Measurements from ENCODE around the gene LONP1. TPM values are rescaled to one million over a fixed set of nuclear protein-coding genes. Genes with fewer than 3 reads are reported as not detected.

LONP1 gene
- total and polyA plus RNA-seq, 2 of the 8 experiments (the other 6 are each of a cell fraction or from before 2014, with no cell fraction given) = 98.1 to 117 TPM

DNA sequence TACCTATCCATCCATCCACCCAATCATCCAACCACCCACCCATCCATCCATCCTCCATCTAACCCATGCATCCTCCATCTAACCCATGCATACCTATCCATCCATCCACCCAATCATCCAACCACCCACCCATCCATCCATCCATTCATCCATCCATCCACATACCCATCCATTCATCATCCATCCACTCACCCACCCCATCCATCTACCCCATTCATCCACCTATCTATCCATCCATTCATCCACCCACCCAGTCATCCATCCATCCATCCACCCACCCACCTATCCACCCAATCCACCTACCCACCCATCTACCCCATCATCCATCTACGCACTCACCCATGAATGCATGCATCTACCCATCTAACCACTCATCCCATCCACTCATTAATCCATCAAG is 46.2 kb downstream of the LONP1 start:
- FAIRE-seq (no peak), DNase-seq (ENCODE audit: low read depth in 1 of 2, low spot score in 2 of 2) (no peak)
- Histone ChIP-seq H4K20me1 (replicated peaks in 1 of 2; ENCODE audit: control insufficient read depth in 1 of 2, insufficient read depth in 2 of 2, low read length in 2 of 2) (peaks cover 0 to 3% of the 10 kb centered on the region in 2 experiments), H4K5ac (ENCODE audit: insufficient read length, low read depth, low read length) (no peak overlapping the region), H2AK5ac (ENCODE audit: low read depth, low read length) (no peak overlapping the region), H3K4ac (replicated peaks; ENCODE audit: insufficient read length, low read depth, low read length) (no peak overlapping the region), H3K4me3 (ENCODE audit: extremely low read depth in 1 of 4, insufficient read depth in 2 of 4, low read depth in 3 of 4, low read length in 4 of 4) (no peak overlapping the region), H2BK15ac (ENCODE audit: low read length) (no peak overlapping the region), H3K36me3 (ENCODE audit: control insufficient read depth in 2 of 4, insufficient read depth in 4 of 4, low read length in 3 of 4) (peaks cover 9 to 13% (median 12%) of the 10 kb centered on the region in 4 experiments), H3K56ac (replicated peaks; ENCODE audit: insufficient read length, low read depth, low read length) (no peak overlapping the region), H3K18ac (ENCODE audit: extremely low read depth, low read length) (no peak overlapping the region), H2BK5ac (ENCODE audit: low read depth, low read length) (no peak overlapping the region), H3K79me2 (ENCODE audit: control insufficient read depth in 1 of 2, insufficient read depth in 2 of 2, low read length in 2 of 2) (no peaks in the 10 kb centered on the region), H3K9me3 (ENCODE audit: insufficient read depth in 2 of 2, low read depth in 1 of 2, low read length in 1 of 2) (no peaks in the 10 kb centered on the region), H3K79me1 (ENCODE audit: low read depth, low read length) (no peaks in the 10 kb centered on the region; the same call in 1 of the 2 replicates), H2BK20ac (ENCODE audit: low read length) (no peak overlapping the region), H2BK120ac (replicated peaks; ENCODE audit: low read depth, low read length) (no peak overlapping the region), H3K9ac (replicated peaks in 1 of 4; ENCODE audit: extremely low read depth in 1 of 4, low read depth in 3 of 4, low read length in 3 of 4) (no peak overlapping the region), H3K23ac (ENCODE audit: insufficient read length) (no peak overlapping the region), H3K14ac (ENCODE audit: insufficient read length) (no peak overlapping the region), H2AFZ (ENCODE audit: low read length) (no peak overlapping the region), H3K4me2 (ENCODE audit: insufficient read depth in 1 of 2, low read depth in 2 of 2, low read length in 2 of 2) (no peak overlapping the region), H3K27ac (ENCODE audit: low read depth, low read length) (no peak overlapping the region), H2BK12ac (ENCODE audit: low read depth, low read length) (no peak overlapping the region), H3K4me1 (replicated peaks in 1 of 4; ENCODE audit: control insufficient read depth in 3 of 4, insufficient read depth in 4 of 4, low read length in 3 of 4) (peaks cover 0 to 3% (median 0%) of the 10 kb centered on the region in 4 experiments; a peak in 1 of 7 replicates), H4K8ac (ENCODE audit: extremely low read depth, insufficient read depth, low read length) (no peak overlapping the region), H3K27me3 (replicated peaks in 1 of 4; ENCODE audit: control insufficient read depth in 3 of 4, extremely low read depth in 1 of 4, insufficient read depth in 3 of 4, low read length in 3 of 4) (no peaks in the 10 kb centered on the region), H3K23me2 (ENCODE audit: low read depth, low read length) (peaks cover 7% of the 10 kb centered on the region; the same call in 1 of the 2 replicates), H4K91ac (replicated peaks; ENCODE audit: insufficient read length, low read length) (no peak overlapping the region)
- TF ChIP-seq RAD21 (IDR thresholded peaks at IDR 0.05 in 1 of 2, conservative IDR thresholded peaks at IDR 0.05 in 1 of 2; ENCODE audit: low read depth in 2 of 2, low read length in 2 of 2) (no peak), SUZ12 (IDR thresholded peaks at IDR 0.05; ENCODE audit: low read length) (no peak), KDM5A (IDR thresholded peaks at IDR 0.05; ENCODE audit: low read length) (no peak), CTBP2 (IDR thresholded peaks at IDR 0.05; ENCODE audit: borderline replicate concordance, insufficient read depth, insufficient read length, low read length) (no peak), FOSL1 (IDR thresholded peaks at IDR 0.05; ENCODE audit: insufficient read depth, low read depth, low read length) (no peak), MAFK (IDR thresholded peaks at IDR 0.05; ENCODE audit: low read depth, low read length) (no peak), TBP (IDR thresholded peaks at IDR 0.05; ENCODE audit: low read depth, low read length) (no peak), SIRT6 (IDR thresholded peaks at IDR 0.05; ENCODE audit: low read length) (no peak), CBX5 (IDR thresholded peaks at IDR 0.05; ENCODE audit: low read depth, low read length) (no peak), EP300 (IDR thresholded peaks at IDR 0.05; ENCODE audit: borderline replicate concordance in 1 of 2, low read depth in 2 of 2, low read length in 2 of 2) (no peak), RBBP5 (IDR thresholded peaks at IDR 0.05; ENCODE audit: borderline replicate concordance, low read depth, low read length) (no peak), PHF8 (conservative IDR thresholded peaks at IDR 0.05; ENCODE audit: low read depth, low read length) (no peak)
- WGBS, 2 experiments (ENCODE audit: extremely low coverage in 1 of 2, insufficient coverage in 1 of 2, insufficient read length in 1 of 2, insufficient replicate concordance in 2 of 2, low coverage in 1 of 2, low lambda C conversion rate in 2 of 2, missing lambda C conversion rate in 1 of 2) = 100% methylated on average over 1 of the region's 1 CpG
- CTCF ChIA-PET (ENCODE audit: partially characterized antibody) = no interaction called here
- POLR2A ChIA-PET (ENCODE audit: partially characterized antibody) = no interaction called here

Measured in H1 (cell line).